Esophagus muscularis mucosa (tissue), 4 donors: ENCODE data around the gene TARP.
"Not testable (repeated sequence)": the region's sequence is repeated elsewhere in the genome, so short reads cannot be mapped to it uniquely, and the experiment has no call there.

Experiments used
- DNase-seq: peaks from one replicate; pipeline ENCODE4 v3.0.0-alpha.2; 2017; ENCODE audit errors: extremely low spot score
- H3K27ac ChIP-seq, 4 donors: fragments of 200-600 bp; sonication (generic); replicated peaks in 1 of 4; 1 replicate in 3 of 4; 2 replicates in 1 of 4; pipeline ENCODE4 v1.5.1; 2016 to 2019; ENCODE audit warnings: mild to moderate bottlenecking in 1 of 4
- H3K27me3 ChIP-seq, 4 donors: fragments of 200-600 bp; sonication (generic); one replicate each; pipeline versions ENCODE4 v1.5.1 to v1.6.0; 2016 to 2019
- H3K36me3 ChIP-seq, 4 donors: fragments of 200-600 bp; sonication (generic); one replicate each; pipeline ENCODE4 v1.5.1; 2016 to 2019
- H3K4me1 ChIP-seq, 4 donors: fragments of 200-600 bp; sonication (generic); one replicate each; pipeline ENCODE4 v1.5.1; 2016 to 2019
- H3K4me3 ChIP-seq, 4 donors: fragments of 200-600 bp; sonication (generic); 1 replicate in 2 of 4; 2 replicates in 2 of 4; pipeline ENCODE4 v1.5.1; 2016 to 2019; ENCODE audit warnings: mild to moderate bottlenecking in 4 of 4, moderate library complexity in 1 of 4
- H3K9me3 ChIP-seq, 4 donors: fragments of 200-600 bp; sonication (generic); 1 replicate in 3 of 4; 2 replicates in 1 of 4; pipeline ENCODE4 v1.5.1; 2016 to 2019
- EP300 ChIP-seq: sonication (generic); formaldehyde crosslinking; IDR thresholded peaks from one replicate; pipeline ENCODE4 v1.6.1; 2017; ENCODE audit warnings: antibody characterized with exemption
- POLR2A ChIP-seq: fragments of 450-650 bp; IDR thresholded peaks from one replicate; pipeline ENCODE4 v1.6.1; 2017; ENCODE audit warnings: antibody characterized with exemption, moderate library complexity, mild to moderate bottlenecking, low read depth
- POLR2AphosphoS5 ChIP-seq, 2 donors: sonication (generic); formaldehyde crosslinking; IDR thresholded peaks; one replicate each; pipeline ENCODE4 v1.6.1; 2017; ENCODE audit warnings: antibody characterized with exemption in 2 of 2
- WGBS: methylation state at CpG from one replicate; pipeline ENCODE4 v1.1.5; 2018; 5-methylcytosine and 5-hydroxymethylcytosine counted together
- intact Hi-C: fragments of 100-400 bp; cut with DNase I; formaldehyde crosslinking; loops from one replicate; pipeline ENCODE4 v1.15.1; 2023
- TF ChIP-seq, protein P1 (sequence below), 3 experiments: fragments of 200-600 bp in 2 of 3; fragments of 450-650 bp in 1 of 3; sonication (generic) in 2 of 3; IDR thresholded peaks; one replicate each; pipeline ENCODE4 v1.5.1; 2017 to 2019; ENCODE audit warnings: antibody characterized with exemption in 3 of 3, mild to moderate bottlenecking in 2 of 3, moderate library complexity in 1 of 3

TARP gene

GRCh38 chr7:38274927-38275620 lies 1.6 kb upstream of the TARP start:
- no peaks in the 10 kb centered on the region for H3K36me3 ChIP-seq
- DNase-seq: no peak
- WGBS: 86% methylated on average over 3 of the region's 3 CpGs
- TF ChIP-seq EP300: no peak
- TF ChIP-seq, protein P1, sequence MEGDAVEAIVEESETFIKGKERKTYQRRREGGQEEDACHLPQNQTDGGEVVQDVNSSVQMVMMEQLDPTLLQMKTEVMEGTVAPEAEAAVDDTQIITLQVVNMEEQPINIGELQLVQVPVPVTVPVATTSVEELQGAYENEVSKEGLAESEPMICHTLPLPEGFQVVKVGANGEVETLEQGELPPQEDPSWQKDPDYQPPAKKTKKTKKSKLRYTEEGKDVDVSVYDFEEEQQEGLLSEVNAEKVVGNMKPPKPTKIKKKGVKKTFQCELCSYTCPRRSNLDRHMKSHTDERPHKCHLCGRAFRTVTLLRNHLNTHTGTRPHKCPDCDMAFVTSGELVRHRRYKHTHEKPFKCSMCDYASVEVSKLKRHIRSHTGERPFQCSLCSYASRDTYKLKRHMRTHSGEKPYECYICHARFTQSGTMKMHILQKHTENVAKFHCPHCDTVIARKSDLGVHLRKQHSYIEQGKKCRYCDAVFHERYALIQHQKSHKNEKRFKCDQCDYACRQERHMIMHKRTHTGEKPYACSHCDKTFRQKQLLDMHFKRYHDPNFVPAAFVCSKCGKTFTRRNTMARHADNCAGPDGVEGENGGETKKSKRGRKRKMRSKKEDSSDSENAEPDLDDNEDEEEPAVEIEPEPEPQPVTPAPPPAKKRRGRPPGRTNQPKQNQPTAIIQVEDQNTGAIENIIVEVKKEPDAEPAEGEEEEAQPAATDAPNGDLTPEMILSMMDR (IDR thresholded peaks at IDR 0.05): no peak
- no peak for TF ChIP-seq POLR2A
- no peak for TF ChIP-seq POLR2AphosphoS5 (IDR thresholded peaks at IDR 0.05)
- intact Hi-C loops: no loop called here
- H3K27me3 ChIP-seq: no peaks in the 10 kb centered on the region
- H3K4me3 ChIP-seq: no peak overlapping the region
- H3K27ac ChIP-seq: no peak overlapping the region
- H3K9me3 ChIP-seq: no peaks in the 10 kb centered on the region
- H3K4me1 ChIP-seq: no peaks in the 10 kb centered on the region

DNA sequence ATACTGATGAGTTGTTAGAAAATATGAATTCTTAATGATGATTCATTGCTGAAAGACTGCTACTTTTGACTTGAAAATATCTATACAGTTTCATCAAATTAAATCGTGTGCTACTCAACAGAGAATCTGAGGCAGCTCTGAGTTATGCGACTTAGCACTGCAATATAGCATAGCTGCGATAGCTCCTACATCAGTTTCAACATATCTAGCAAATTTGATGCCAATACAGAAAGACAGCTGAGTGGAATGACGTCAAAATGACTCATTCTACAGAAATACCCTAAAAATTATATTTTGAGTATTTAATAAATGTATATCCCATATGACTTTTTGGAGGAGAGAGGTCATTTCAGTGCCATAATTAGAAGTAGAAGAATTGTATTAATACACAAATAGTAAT lies 1.1 kb upstream of the TARP start:
- Histone ChIP-seq H3K4me3 (no peak overlapping the region), H3K4me1 (no peaks in the 10 kb centered on the region), H3K9me3 (no peaks in the 10 kb centered on the region), H3K36me3 (no peaks in the 10 kb centered on the region), H3K27me3 (no peaks in the 10 kb centered on the region), H3K27ac (no peak overlapping the region)
- TF ChIP-seq EP300 (no peak), POLR2AphosphoS5 (IDR thresholded peaks at IDR 0.05) (no peak), POLR2A (no peak)
- TF ChIP-seq, protein P1 (IDR thresholded peaks at IDR 0.05): no peak
- WGBS: 85% methylated on average over 4 of the region's 4 CpGs
- intact Hi-C loops: no loop called here
- DNase-seq: no peak

- H3K27ac ChIP-seq, H3K9me3 ChIP-seq, H3K4me3 ChIP-seq, H3K27me3 ChIP-seq, DNase-seq, H3K4me1 ChIP-seq, H3K36me3 ChIP-seq, intact Hi-C loops: not testable (repeated sequence)
- WGBS: 94% methylated on average over 1 of the region's 2 CpGs
Measured at GRCh38 chr7:38270405-38270804, 3.0 kb downstream of the TARP start.

DNA sequence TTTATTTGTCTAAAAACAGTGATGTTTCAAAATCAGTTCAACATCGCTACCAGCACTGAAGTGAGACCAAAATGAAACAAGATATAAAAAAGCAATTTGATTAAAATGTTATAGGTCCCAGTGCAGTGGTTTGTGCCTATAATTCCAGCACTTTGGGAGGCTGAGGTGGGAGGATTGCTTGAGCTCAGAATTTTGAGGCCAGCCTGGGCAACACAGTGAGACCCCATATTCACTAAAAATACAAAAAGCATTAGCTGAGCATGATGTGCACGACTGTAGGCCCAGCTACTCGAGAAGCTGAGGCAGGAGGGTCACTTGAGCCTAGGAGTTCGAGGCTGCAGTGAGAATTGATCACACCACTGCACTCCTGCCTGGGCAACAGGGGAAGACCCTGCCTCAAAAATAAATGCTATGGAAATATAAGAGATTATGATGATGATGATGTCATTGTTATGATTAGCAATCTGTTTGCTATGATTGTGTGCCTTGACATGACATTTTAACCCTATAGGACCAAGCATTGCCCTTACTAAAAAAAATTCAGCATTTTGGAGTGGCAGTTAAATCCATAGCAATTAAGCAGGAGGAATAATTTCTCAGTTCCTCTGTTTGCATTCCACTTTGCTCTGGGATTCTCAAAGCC lies 3.6 kb downstream of the TARP start:
- H3K4me3 ChIP-seq, H3K36me3 ChIP-seq, H3K4me1 ChIP-seq, H3K9me3 ChIP-seq, H3K27me3 ChIP-seq, H3K27ac ChIP-seq, DNase-seq: not testable (repeated sequence)
- 72% methylated on average over 4 of the region's 4 CpGs for WGBS
- intact Hi-C loops: loop anchor here (2.0 kb wide), 1 partner anchor 15 kb away; no protein-coding TSS in a partner anchor

- DNase-seq, H3K27me3 ChIP-seq, H3K9me3 ChIP-seq, H3K27ac ChIP-seq, intact Hi-C loops, H3K4me3 ChIP-seq, H3K36me3 ChIP-seq, H3K4me1 ChIP-seq: not testable (repeated sequence)
- WGBS: 41% methylated on average over 3 of the region's 3 CpGs
Measured at GRCh38 chr7:38265958-38266357, 7.5 kb downstream of the TARP start.

- WGBS: 60% methylated on average over 1 of the region's 1 CpG
Measured at GRCh38 chr7:38264602-38265001, 8.8 kb downstream of the TARP start.

DNA sequence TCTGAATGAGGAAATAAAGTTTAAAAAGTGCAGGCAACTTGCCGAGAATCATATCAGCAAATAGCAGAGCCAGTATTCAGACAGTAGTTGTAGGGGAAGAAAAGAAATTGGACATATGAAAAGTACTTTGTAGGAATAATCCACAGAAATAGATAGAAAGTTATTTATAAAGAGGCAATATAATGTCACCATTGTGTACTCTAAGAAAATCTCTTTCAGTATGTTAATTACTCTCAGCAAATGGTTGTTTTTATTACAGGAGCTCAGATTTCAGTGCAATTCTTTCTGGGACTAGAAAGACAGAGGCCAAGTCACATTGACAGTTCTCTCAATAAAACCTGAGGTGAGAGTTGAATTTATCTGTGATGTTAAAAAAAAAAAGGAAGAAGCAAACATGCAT lies 10.2 kb downstream of the TARP start:
- 63% methylated on average over 1 of the region's 1 CpG for WGBS
- H3K9me3 ChIP-seq, DNase-seq, H3K4me1 ChIP-seq, H3K27ac ChIP-seq, intact Hi-C loops, H3K27me3 ChIP-seq, H3K36me3 ChIP-seq, H3K4me3 ChIP-seq: not testable (repeated sequence)

More at GRCh38 chr7:38264602-38265001, 8.8 kb downstream of the TARP start:
- H3K27ac ChIP-seq, H3K36me3 ChIP-seq, H3K4me1 ChIP-seq, H3K4me3 ChIP-seq, H3K9me3 ChIP-seq, DNase-seq, intact Hi-C loops, H3K27me3 ChIP-seq: not testable (repeated sequence)
